Natural killer cell (primary cell): ENCODE measurements around the gene SOX10. TPM values are rescaled to one million over a fixed set of nuclear protein-coding genes. Genes with fewer than 3 reads are reported as not detected.

Experiments
- ATAC-seq, 3 donors: fragments of 150-1000 bp in 2 of 3; fragments of 200-7000 bp in 1 of 3; cut with Tn5 transposase; 1 replicate in 1 of 3; 2 replicates in 2 of 3; pipeline ENCODE4 v1.10.0; 2021; ENCODE audit warnings: mild to moderate bottlenecking in 2 of 3, moderate library complexity in 2 of 3
- DNase-seq, 2 donors: peaks; one replicate each; pipeline versions ENCODE4 v3.0.0 to v3.0.0-alpha.2; 2013 to 2021; ENCODE audit warnings: mixed read lengths in 1 of 2
- H3K27ac ChIP-seq: one replicate; pipeline ENCODE4 v1.5.1; 2013; ENCODE audit warnings: mild to moderate bottlenecking, low read length
- H3K27me3 ChIP-seq: one replicate; pipeline ENCODE4 v1.6.1; 2013; ENCODE audit warnings: low read length; ENCODE audit not compliant: control insufficient read depth, insufficient read depth
- H3K36me3 ChIP-seq: one replicate; pipeline ENCODE4 v1.6.1; 2013; ENCODE audit warnings: low read length; ENCODE audit not compliant: control insufficient read depth, insufficient read depth
- H3K4me1 ChIP-seq: one replicate; pipeline ENCODE4 v1.6.1; 2013; ENCODE audit warnings: low read length; ENCODE audit not compliant: control insufficient read depth, insufficient read depth
- H3K4me3 ChIP-seq: one replicate; pipeline ENCODE4 v1.5.1; 2013; ENCODE audit warnings: low read length
- H3K9me3 ChIP-seq: one replicate; pipeline ENCODE4 v1.6.1; 2013; ENCODE audit warnings: low read length; ENCODE audit not compliant: control insufficient read depth, insufficient read depth
- H3K27ac Mint-ChIP-seq, 2 donors: one replicate each; pipeline ENCODE4 v1.8.0; 2022; ENCODE audit warnings: mild to moderate bottlenecking in 2 of 2, mixed read lengths in 2 of 2, moderate library complexity in 1 of 2
- H3K27me3 Mint-ChIP-seq, 2 donors: one replicate each; pipeline ENCODE4 v1.8.0; 2022; ENCODE audit warnings: low read depth in 2 of 2, mixed read lengths in 2 of 2
- H3K36me3 Mint-ChIP-seq: one replicate; pipeline ENCODE4 v1.8.0; 2022; ENCODE audit warnings: mixed read lengths
- H3K4me1 Mint-ChIP-seq, 2 donors: one replicate each; pipeline ENCODE4 v1.8.0; 2022; ENCODE audit warnings: mixed read lengths in 2 of 2
- H3K4me3 Mint-ChIP-seq: one replicate; pipeline ENCODE4 v1.8.0; 2022; ENCODE audit warnings: mild to moderate bottlenecking, moderate library complexity, mixed read lengths
- H3K9me3 Mint-ChIP-seq, 2 donors: one replicate each; pipeline ENCODE4 v1.8.0; 2022; ENCODE audit warnings: mixed read lengths in 2 of 2
- CTCF ChIP-seq: fragments of 200-600 bp; IDR thresholded peaks from one replicate; pipeline ENCODE4 v1.8.0; 2022; ENCODE audit warnings: antibody characterized with exemption
- WGBS: methylation state at CpG from one replicate; pipeline ENCODE4 v1.1.7; 2013; ENCODE audit warnings: missing lambda C conversion rate; ENCODE audit not compliant: insufficient coverage; 5-methylcytosine and 5-hydroxymethylcytosine counted together
- intact Hi-C: fragments of 100-400 bp; cut with micrococcal nuclease; formaldehyde crosslinking; loops from one replicate; pipeline ENCODE4 v1.14.2; 2022
- total RNA-seq, 4 donors: library from RNA; stranded (reverse); fragments of 120-200 nt in 1 of 4; gene quantifications; one replicate each; pipeline versions ENCODE4 v1.2.3 to v1.2.4, GENCODE V29; 2013 to 2022

SOX10 gene
- total RNA-seq, 3 donors from 2014 or later (not counting 1 experiment from before 2014, with no cell fraction given): not detected

GRCh38 chr22:37932401-37932800 lies 52.0 kb downstream of the SOX10 start:
- WGBS: 93% methylated on average over 10 of the region's 10 CpGs

GRCh38 chr22:37931893-37932389 lies 52.4 kb downstream of the SOX10 start:
- no peaks in the 10 kb centered on the region for H3K27me3 Mint-ChIP-seq
- peaks cover 10% of the 10 kb centered on the region for H3K4me1 ChIP-seq
- intact Hi-C loops: no loop called here
- WGBS: 87% methylated on average over 6 of the region's 6 CpGs
- H3K4me1 Mint-ChIP-seq: peaks cover 8 to 17% of the 10 kb centered on the region in 2 donors
- H3K4me3 ChIP-seq: no peak overlapping the region
- no peaks in the 10 kb centered on the region for H3K9me3 Mint-ChIP-seq
- H3K27ac ChIP-seq: no peak overlapping the region
- no peaks in the 10 kb centered on the region for H3K27me3 ChIP-seq
- ATAC-seq: no peak
- H3K9me3 ChIP-seq: no peaks in the 10 kb centered on the region
- H3K36me3 Mint-ChIP-seq: no peaks in the 10 kb centered on the region
- H3K36me3 ChIP-seq: peaks cover 25% of the 10 kb centered on the region
- H3K27ac Mint-ChIP-seq: no peak overlapping the region
- TF ChIP-seq CTCF: no peak
- H3K4me3 Mint-ChIP-seq: no peak overlapping the region
- no peak for DNase-seq

More at GRCh38 chr22:37932401-37932800, 52.0 kb downstream of the SOX10 start:
- H3K36me3 ChIP-seq: peaks cover 23% of the 10 kb centered on the region
- no peak for DNase-seq
- no peaks in the 10 kb centered on the region for H3K27me3 ChIP-seq
- TF ChIP-seq CTCF: no peak
- intact Hi-C loops: no loop called here
- no peak overlapping the region for H3K27ac ChIP-seq
- no peak for ATAC-seq
- Mint-ChIP-seq H3K4me1 (peaks cover 8 to 17% of the 10 kb centered on the region in 2 donors), H3K4me3 (no peak overlapping the region), H3K27ac (no peak overlapping the region), H3K36me3 (no peaks in the 10 kb centered on the region), H3K27me3 (no peaks in the 10 kb centered on the region), H3K9me3 (no peaks in the 10 kb centered on the region)
- no peaks in the 10 kb centered on the region for H3K9me3 ChIP-seq
- H3K4me1 ChIP-seq: peaks cover 10% of the 10 kb centered on the region
- H3K4me3 ChIP-seq: no peak overlapping the region

GRCh38 chr22:37930952-37931440 lies 53.4 kb downstream of the SOX10 start:
- peaks cover 8 to 17% of the 10 kb centered on the region in 2 donors for H3K4me1 Mint-ChIP-seq
- H3K27me3 ChIP-seq: no peaks in the 10 kb centered on the region
- no peaks in the 10 kb centered on the region for H3K36me3 Mint-ChIP-seq
- DNase-seq: no peak
- H3K4me1 ChIP-seq: peaks cover 10% of the 10 kb centered on the region
- 85% methylated on average over 2 of the region's 2 CpGs for WGBS
- peaks cover 34% of the 10 kb centered on the region for H3K36me3 ChIP-seq
- no peak overlapping the region for H3K4me3 Mint-ChIP-seq
- H3K4me3 ChIP-seq: no peak overlapping the region
- no peak overlapping the region for H3K27ac Mint-ChIP-seq
- intact Hi-C loops: no loop called here
- no peaks in the 10 kb centered on the region for H3K27me3 Mint-ChIP-seq
- no peaks in the 10 kb centered on the region for H3K9me3 ChIP-seq
- no peak overlapping the region for H3K27ac ChIP-seq
- ATAC-seq: no peak
- no peaks in the 10 kb centered on the region for H3K9me3 Mint-ChIP-seq
- no peak for TF ChIP-seq CTCF
